MM.1S (cell line): ENCODE measurements around the gene LAMA4.

Source experiments
- CTCF ChIP-seq: fragments of 300-600 bp; sonication (generic); IDR thresholded peaks from 2 replicates; pipeline ENCODE4 v1.5.1; 2016; ENCODE audit warnings: antibody characterized with exemption, low read length, mixed read lengths
- EZH2phosphoT487 ChIP-seq: fragments of 300-600 bp; sonication (generic); IDR thresholded peaks from 2 replicates; pipeline ENCODE4 v1.6.1; 2018; ENCODE audit warnings: antibody characterized with exemption, low read length

GRCh38 chr6:112237066-112237465, 17.3 kb downstream of the LAMA4 start:
- no peak for TF ChIP-seq CTCF
- no peak for TF ChIP-seq EZH2phosphoT487
